ENCODE results near the gene DBNDD2. TPM values are rescaled to one million over a fixed set of nuclear protein-coding genes. Genes with fewer than 3 reads are reported as not detected.

The DBNDD2 gene
- total RNA-seq, 1 experiment from 2014 or later, result 113 TPM

- H3K27ac Mint-ChIP-seq (ENCODE audit: unreplicated experiment), result peak overlapping the region; percentile 92
These were observed 46.3 kb upstream of the DBNDD2 start for GRCh38 chr20:45361793-45362192.

GRCh38 chr20:45362804-45363610, 45.1 kb upstream of the DBNDD2 start, which contains the start of gene SYS1:
Gene SYS1 (plus strand): TSS chr20:45363156. CDS start chr20:45363532, 376 bp downstream.
- no TSS peak for BruUV-seq (replicated peaks)
- peaks cover 70% of the 10 kb centered on the region for H3K36me3 Mint-ChIP-seq (ENCODE audit: insufficient read depth, unreplicated experiment)
- peak; percentile 94 for TF ChIP-seq CTCF (IDR thresholded peaks at IDR 0.05; ENCODE audit: unreplicated experiment)
- H3K9me3 Mint-ChIP-seq (ENCODE audit: low read depth, unreplicated experiment), result no peaks in the 10 kb centered on the region
- intact Hi-C loops (cut with micrococcal nuclease; ENCODE audit: unreplicated experiment), result loop anchor here (2.0 kb wide), 1 partner anchor 54 kb away; the partner anchor contains the start of gene PIGT
- H3K4me3 Mint-ChIP-seq (ENCODE audit: low read depth, unreplicated experiment), result peak within 1 kb of the TSS; percentile 91
- H3K4me1 Mint-ChIP-seq (ENCODE audit: low read depth, unreplicated experiment), result peaks cover 59% of the 10 kb centered on the region
- CTCF ChIA-PET, result interaction anchor here (0.5 to 5.1 kb wide), 25 partner anchors 8 to 1177 kb away, joined by 3 to 57 read pairs (median 4); partner anchors contain the start of genes PIGT and SDC4
- DNase-seq, result peak; percentile 100
- peak within 1 kb of the TSS; percentile 92 for H3K27ac Mint-ChIP-seq (ENCODE audit: unreplicated experiment)
- no peaks in the 10 kb centered on the region for H3K27me3 Mint-ChIP-seq (ENCODE audit: unreplicated experiment)

More at GRCh38 chr20:45361793-45362192, 46.3 kb upstream of the DBNDD2 start:
- intact Hi-C loops (cut with micrococcal nuclease; ENCODE audit: unreplicated experiment), result loop anchor here (2.0 kb wide), 1 partner anchor 55 kb away; the partner anchor contains the start of gene PIGT
- no peak for TF ChIP-seq CTCF (IDR thresholded peaks at IDR 0.05; ENCODE audit: unreplicated experiment)
- Mint-ChIP-seq H3K4me3 (ENCODE audit: low read depth, unreplicated experiment) (peak overlapping the region; percentile 91), H3K27me3 (ENCODE audit: unreplicated experiment) (no peaks in the 10 kb centered on the region), H3K4me1 (ENCODE audit: low read depth, unreplicated experiment) (peaks cover 61% of the 10 kb centered on the region), H3K9me3 (ENCODE audit: low read depth, unreplicated experiment) (no peaks in the 10 kb centered on the region), H3K36me3 (ENCODE audit: insufficient read depth, unreplicated experiment) (peaks cover 60% of the 10 kb centered on the region)
- CTCF ChIA-PET, result interaction anchor here (0.6 to 5.1 kb wide), 4 partner anchors 14 to 75 kb away, joined by 3 to 57 read pairs (median 15); partner anchors contain the start of gene SDC4
- no peak for DNase-seq
- no TSS peak for BruUV-seq (replicated peaks)

- peaks cover 51% of the 10 kb centered on the region for H3K4me1 Mint-ChIP-seq (ENCODE audit: low read depth, unreplicated experiment)
- intact Hi-C loops (cut with micrococcal nuclease; ENCODE audit: unreplicated experiment), result loop anchor here (2.0 kb wide), 1 partner anchor 53 kb away; the partner anchor contains the start of gene PIGT
- peak overlapping the region; percentile 92 for H3K27ac Mint-ChIP-seq (ENCODE audit: unreplicated experiment)
- peak overlapping the region; percentile 91 for H3K4me3 Mint-ChIP-seq (ENCODE audit: low read depth, unreplicated experiment)
- CTCF ChIA-PET, result interaction anchor here (0.6 to 5.1 kb wide), 16 partner anchors 10 to 407 kb away, joined by 3 to 57 read pairs (median 8); partner anchors contain the start of genes PIGT and SDC4
- no peaks in the 10 kb centered on the region for H3K9me3 Mint-ChIP-seq (ENCODE audit: low read depth, unreplicated experiment)
- no peaks in the 10 kb centered on the region for H3K27me3 Mint-ChIP-seq (ENCODE audit: unreplicated experiment)
- TF ChIP-seq CTCF (IDR thresholded peaks at IDR 0.05; ENCODE audit: unreplicated experiment), result no peak
- H3K36me3 Mint-ChIP-seq (ENCODE audit: insufficient read depth, unreplicated experiment), result peaks cover 65% of the 10 kb centered on the region
- DNase-seq, result no peak
- BruUV-seq (replicated peaks), result TSS peak; percentile 29
These were observed 44.2 kb upstream of the DBNDD2 start for GRCh38 chr20:45363611-45364492.

GRCh38 chr20:45365444-45365970, 42.6 kb upstream of the DBNDD2 start:
- CTCF ChIA-PET, result interaction anchor here (2.1 kb wide), 1 partner anchor 71 kb away, joined by 8 read pairs; no protein-coding TSS in a partner anchor
- Mint-ChIP-seq H3K9me3 (ENCODE audit: low read depth, unreplicated experiment) (no peaks in the 10 kb centered on the region), H3K36me3 (ENCODE audit: insufficient read depth, unreplicated experiment) (peaks cover 50% of the 10 kb centered on the region), H3K4me1 (ENCODE audit: low read depth, unreplicated experiment) (peaks cover 34% of the 10 kb centered on the region), H3K27ac (ENCODE audit: unreplicated experiment) (no peak overlapping the region), H3K27me3 (ENCODE audit: unreplicated experiment) (no peaks in the 10 kb centered on the region), H3K4me3 (ENCODE audit: low read depth, unreplicated experiment) (no peak overlapping the region)
- intact Hi-C loops (cut with micrococcal nuclease; ENCODE audit: unreplicated experiment), result no loop called here
- no peak for TF ChIP-seq CTCF (IDR thresholded peaks at IDR 0.05; ENCODE audit: unreplicated experiment)
- BruUV-seq (replicated peaks), result no TSS peak
- DNase-seq, result no peak
